ENCODE data around the gene APOBEC3C. TPM values are rescaled to one million over a fixed set of nuclear protein-coding genes. Genes with fewer than 3 reads are reported as not detected.
A peak's percentile ranks its signal among the peaks of the same experiment; 100 is the strongest.
"Not testable (repeated sequence)": the region's sequence is repeated elsewhere in the genome, so short reads cannot be mapped to it uniquely, and the experiment has no call there.

APOBEC3C gene
- total and polyA plus RNA-seq, 9 donors, result 7.0 to 88.9 (median 52.4) TPM

DNA sequence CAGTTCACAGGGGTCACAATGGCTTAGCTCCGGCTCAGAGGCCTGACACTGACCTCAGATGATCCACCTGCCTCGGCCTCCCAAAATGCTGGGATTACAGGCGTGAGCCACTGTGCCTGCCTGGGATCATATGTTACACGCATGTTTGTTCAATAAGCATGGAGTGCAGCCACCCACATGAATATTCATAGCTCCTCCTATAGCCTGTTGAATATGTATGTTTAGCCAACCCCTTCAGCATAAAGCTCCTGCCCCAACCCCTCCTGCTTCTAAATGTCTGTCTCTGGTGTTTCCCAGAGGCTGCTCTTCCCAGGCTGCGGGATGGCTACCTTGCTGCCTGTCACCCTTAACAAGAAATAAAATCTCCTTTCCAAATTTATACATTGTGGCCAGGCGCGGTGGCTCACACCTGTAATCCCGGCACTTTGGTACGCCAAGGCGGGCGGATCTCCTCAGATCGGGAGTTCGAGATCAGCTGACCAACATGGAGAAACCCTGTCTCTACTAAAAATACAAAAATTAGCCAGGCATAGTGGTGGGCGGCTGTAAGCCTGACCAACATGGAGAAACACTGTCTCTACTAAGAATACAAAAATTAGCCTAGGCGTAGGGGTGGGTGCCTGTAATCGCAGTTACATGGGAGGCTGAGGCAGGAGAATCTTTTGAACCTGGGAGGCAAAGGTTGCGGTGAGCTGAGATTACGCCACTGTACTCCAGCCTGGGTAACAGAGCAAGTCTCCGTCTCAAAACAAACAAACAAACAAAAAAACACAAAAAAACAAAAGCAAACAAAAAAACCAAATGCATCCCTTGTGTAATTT is 25.5 kb downstream of the APOBEC3C start:
- Histone ChIP-seq H3K27ac (peak overlapping the region in 1 of 2 donors; percentile 89), H3K27me3 (no peaks in the 10 kb centered on the region), H3K36me3 (no peaks in the 10 kb centered on the region), H3K9me3 (no peaks in the 10 kb centered on the region), H3K4me3 (peak overlapping the region; percentile 54), H3K4me1 (ENCODE audit: insufficient read depth) (peaks cover 16% of the 10 kb centered on the region)
- TF ChIP-seq EP300 (IDR thresholded peaks at IDR 0.05) (no peak), POLR2A (IDR thresholded peaks at IDR 0.05) (no peak)
- TF ChIP-seq, protein P1, sequence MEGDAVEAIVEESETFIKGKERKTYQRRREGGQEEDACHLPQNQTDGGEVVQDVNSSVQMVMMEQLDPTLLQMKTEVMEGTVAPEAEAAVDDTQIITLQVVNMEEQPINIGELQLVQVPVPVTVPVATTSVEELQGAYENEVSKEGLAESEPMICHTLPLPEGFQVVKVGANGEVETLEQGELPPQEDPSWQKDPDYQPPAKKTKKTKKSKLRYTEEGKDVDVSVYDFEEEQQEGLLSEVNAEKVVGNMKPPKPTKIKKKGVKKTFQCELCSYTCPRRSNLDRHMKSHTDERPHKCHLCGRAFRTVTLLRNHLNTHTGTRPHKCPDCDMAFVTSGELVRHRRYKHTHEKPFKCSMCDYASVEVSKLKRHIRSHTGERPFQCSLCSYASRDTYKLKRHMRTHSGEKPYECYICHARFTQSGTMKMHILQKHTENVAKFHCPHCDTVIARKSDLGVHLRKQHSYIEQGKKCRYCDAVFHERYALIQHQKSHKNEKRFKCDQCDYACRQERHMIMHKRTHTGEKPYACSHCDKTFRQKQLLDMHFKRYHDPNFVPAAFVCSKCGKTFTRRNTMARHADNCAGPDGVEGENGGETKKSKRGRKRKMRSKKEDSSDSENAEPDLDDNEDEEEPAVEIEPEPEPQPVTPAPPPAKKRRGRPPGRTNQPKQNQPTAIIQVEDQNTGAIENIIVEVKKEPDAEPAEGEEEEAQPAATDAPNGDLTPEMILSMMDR (IDR thresholded peaks at IDR 0.05), result no peak
- 90 to 96% (median 92%) methylated on average over 19 of the region's 19 CpGs for WGBS, 3 donors
- intact Hi-C loops (cut with DNase I), result no loop called here
- no peak for DNase-seq

DNA sequence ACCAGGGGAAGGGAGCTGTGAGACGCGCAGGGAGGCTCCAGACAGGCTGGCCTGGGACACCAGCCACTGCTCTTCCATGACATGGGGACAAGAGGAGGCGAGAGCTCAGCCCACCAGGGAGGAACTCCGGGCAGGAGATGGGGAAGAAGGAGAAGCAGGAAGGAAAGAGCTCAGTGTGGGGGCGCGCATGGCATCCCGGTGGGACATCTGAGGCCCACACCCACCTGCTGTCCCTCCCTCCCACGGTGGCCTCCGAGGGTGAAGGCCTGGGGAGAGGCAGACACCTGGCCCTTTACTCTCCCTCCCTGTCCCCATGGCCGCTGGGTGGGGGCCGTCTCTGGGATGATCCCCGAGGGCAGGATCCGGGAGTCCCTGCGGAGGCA is 26.1 kb downstream of the APOBEC3C start:
- H3K36me3 ChIP-seq; H3K9me3 ChIP-seq; DNase-seq; H3K27me3 ChIP-seq; intact Hi-C loops (cut with DNase I): not testable (repeated sequence)
- Histone ChIP-seq H3K4me1 (ENCODE audit: insufficient read depth) (peaks cover 16% of the 10 kb centered on the region), H3K27ac (peak overlapping the region; percentile 89 to 90), H3K4me3 (peak overlapping the region; percentile 54)
- 26 to 50% (median 46%) methylated on average over 9 to 13 of the region's 14 CpGs for WGBS, 3 donors

DNA sequence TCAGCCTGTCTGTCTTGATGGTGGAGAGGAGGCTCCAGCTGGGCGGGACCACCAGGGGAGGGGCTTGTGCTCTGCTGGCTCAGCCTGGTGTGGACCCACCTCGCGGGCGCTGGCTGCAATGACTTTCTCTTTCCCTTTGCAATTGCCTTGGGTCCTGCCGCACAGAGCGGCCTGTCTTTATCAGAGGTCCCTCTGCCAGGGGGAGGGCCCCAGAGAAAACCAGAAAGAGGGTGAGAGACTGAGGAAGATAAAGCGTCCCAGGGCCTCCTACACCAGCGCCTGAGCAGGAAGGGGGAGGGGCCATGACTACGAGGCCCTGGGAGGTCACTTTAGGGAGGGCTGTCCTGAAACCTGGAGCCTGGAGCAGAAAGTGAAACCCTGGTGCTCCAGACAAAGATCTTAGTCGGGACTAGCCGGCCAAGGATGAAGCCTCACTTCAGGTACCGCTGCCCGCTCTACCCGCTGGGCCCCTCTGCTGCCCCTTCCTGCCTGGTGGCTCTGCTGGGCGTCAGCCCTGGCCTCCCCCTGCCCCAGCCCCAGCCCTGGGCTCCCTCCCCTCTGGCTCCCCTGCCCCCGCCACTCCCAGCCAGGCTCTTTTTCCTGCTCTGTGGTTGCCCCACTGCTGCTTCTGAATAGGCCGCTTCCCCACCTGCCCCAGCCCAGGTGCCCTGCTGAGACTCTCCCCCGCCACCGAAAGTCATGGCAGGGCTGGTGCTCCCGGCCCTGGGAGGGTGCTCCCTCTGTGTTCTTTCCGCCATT is 26.7 kb downstream of the APOBEC3C start, which contains the start of gene APOBEC3F:
TSS of gene APOBEC3F (plus strand) at position 327 of the 759 bp plus-strand sequence. CDS start at position 424, 97 bp downstream.
- peak within 1 kb of the TSS; percentile 54 for H3K4me3 ChIP-seq
- H3K27me3 ChIP-seq; intact Hi-C loops (cut with DNase I); H3K36me3 ChIP-seq; H3K9me3 ChIP-seq: not testable (repeated sequence)
- 0 to 2% (median 1%) methylated on average over 15 to 19 of the region's 21 CpGs for WGBS, 3 donors
- peak within 1 kb of the TSS; percentile 89 to 90 for H3K27ac ChIP-seq
- TF ChIP-seq POLR2A (IDR thresholded peaks at IDR 0.05), result peak; percentile 42
- peak; percentile 64 to 75 (median 71) for DNase-seq
- peaks cover 16% of the 10 kb centered on the region for H3K4me1 ChIP-seq (ENCODE audit: insufficient read depth)

DNA sequence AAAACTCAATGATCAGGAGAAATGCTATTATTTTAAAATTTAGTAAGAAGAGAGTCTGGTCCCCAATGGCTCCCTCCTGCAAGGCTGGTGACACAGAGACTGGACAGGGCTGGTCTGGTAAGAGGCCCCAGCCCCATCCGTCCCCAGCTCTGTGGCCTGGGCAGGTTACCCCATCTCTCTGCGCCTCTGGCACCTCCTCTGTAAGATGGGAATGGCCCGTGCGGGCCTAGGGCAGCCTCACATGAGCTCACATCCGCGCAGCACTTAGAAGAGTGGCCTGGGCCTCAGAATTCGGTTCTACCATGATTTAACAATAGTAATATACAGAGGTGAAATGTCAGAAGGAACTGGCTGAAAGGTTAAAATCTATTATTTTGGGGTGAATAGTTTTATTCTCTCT is 27.9 kb downstream of the APOBEC3C start:
- Histone ChIP-seq H3K27ac (peak overlapping the region in 1 of 2 donors; percentile 89), H3K36me3 (no peaks in the 10 kb centered on the region), H3K27me3 (no peaks in the 10 kb centered on the region), H3K9me3 (no peaks in the 10 kb centered on the region), H3K4me3 (no peak overlapping the region), H3K4me1 (ENCODE audit: insufficient read depth) (peaks cover 16% of the 10 kb centered on the region)
- TF ChIP-seq POLR2A (IDR thresholded peaks at IDR 0.05), result no peak
- TF ChIP-seq EP300 (IDR thresholded peaks at IDR 0.05), result no peak
- TF ChIP-seq, protein P1 (IDR thresholded peaks at IDR 0.05), result no peak
- intact Hi-C loops (cut with DNase I), result no loop called here
- no peak for DNase-seq
- 90 to 95% (median 93%) methylated on average over 7 of the region's 7 CpGs for WGBS, 3 donors

DNA sequence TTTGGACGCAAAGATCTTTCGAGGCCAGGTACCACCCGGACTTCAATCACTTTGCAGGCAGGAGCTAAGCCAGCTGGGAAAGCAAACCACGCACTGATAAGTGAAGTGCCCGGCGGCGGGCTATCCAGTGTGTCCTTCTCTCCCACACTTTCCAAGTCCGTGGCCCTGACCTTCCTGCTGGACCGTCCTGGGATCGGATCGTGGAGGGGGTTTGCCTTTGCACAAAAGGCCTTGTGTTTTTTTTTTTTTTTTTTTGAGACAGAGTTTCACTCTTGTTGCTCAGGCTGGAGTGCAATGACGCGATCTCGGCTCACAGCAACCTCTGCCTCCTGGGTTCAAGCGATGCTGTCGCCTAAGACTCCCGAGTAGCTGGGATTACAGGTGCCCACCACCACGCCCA is 29.0 kb downstream of the APOBEC3C start:
- H3K4me1 ChIP-seq (ENCODE audit: insufficient read depth), result peaks cover 16% of the 10 kb centered on the region
- H3K36me3 ChIP-seq; H3K4me3 ChIP-seq; H3K9me3 ChIP-seq; intact Hi-C loops (cut with DNase I); H3K27me3 ChIP-seq: not testable (repeated sequence)
- peak overlapping the region in 1 of 2 donors; percentile 89 for H3K27ac ChIP-seq
- WGBS, 3 donors, result 23 to 45% (median 27%) methylated on average over 17 to 18 of the region's 18 CpGs
- DNase-seq, result peak in 2 of 5 donors; percentile 58 to 63

DNA sequence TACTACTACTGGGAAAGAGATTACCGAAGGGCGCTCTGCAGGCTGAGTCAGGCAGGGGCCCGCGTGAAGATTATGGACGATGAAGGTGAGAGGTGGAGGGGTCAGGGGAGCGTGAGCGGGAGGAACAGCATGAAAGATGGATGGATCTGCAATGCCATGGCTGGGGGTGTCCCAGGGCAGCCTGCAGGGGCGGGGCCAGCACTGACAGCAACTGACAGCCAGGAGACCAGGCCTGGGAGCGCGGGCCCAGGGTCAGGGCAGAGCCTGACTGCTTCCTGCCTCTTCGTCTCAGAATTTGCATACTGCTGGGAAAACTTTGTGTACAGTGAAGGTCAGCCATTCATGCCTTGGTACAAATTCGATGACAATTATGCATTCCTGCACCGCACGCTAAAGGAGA is 31.1 kb downstream of the APOBEC3C start:
- H3K27me3 ChIP-seq; DNase-seq; H3K9me3 ChIP-seq; H3K27ac ChIP-seq; intact Hi-C loops (cut with DNase I); H3K4me3 ChIP-seq; H3K36me3 ChIP-seq: not testable (repeated sequence)
- peaks cover 16% of the 10 kb centered on the region for H3K4me1 ChIP-seq (ENCODE audit: insufficient read depth)
- WGBS, 3 donors, result 76 to 83% (median 77%) methylated on average over 14 of the region's 14 CpGs

DNA sequence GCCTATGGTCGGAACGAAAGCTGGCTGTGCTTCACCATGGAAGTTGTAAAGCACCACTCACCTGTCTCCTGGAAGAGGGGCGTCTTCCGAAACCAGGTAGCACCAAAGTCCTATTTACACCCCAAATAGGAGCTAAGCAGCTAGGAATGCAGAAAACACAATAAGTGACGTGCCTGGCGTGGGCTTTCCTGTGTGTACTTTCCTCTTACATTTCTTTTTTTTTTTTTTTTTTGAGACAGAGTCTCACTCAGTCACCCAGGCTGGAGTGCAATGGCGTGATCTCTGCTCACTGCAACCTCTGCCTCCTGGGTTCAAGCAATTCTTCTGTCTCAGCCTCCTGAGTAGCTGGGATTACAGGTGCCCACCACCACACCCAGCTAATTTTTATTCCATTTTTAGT is 35.4 kb downstream of the APOBEC3C start:
- intact Hi-C loops (cut with DNase I); H3K36me3 ChIP-seq; H3K27ac ChIP-seq; H3K27me3 ChIP-seq; H3K4me1 ChIP-seq (ENCODE audit: insufficient read depth); H3K4me3 ChIP-seq; H3K9me3 ChIP-seq; DNase-seq: not testable (repeated sequence)
- 76 to 89% (median 83%) methylated on average over 7 of the region's 7 CpGs for whole genome bisulfite sequencing, 3 donors

DNA sequence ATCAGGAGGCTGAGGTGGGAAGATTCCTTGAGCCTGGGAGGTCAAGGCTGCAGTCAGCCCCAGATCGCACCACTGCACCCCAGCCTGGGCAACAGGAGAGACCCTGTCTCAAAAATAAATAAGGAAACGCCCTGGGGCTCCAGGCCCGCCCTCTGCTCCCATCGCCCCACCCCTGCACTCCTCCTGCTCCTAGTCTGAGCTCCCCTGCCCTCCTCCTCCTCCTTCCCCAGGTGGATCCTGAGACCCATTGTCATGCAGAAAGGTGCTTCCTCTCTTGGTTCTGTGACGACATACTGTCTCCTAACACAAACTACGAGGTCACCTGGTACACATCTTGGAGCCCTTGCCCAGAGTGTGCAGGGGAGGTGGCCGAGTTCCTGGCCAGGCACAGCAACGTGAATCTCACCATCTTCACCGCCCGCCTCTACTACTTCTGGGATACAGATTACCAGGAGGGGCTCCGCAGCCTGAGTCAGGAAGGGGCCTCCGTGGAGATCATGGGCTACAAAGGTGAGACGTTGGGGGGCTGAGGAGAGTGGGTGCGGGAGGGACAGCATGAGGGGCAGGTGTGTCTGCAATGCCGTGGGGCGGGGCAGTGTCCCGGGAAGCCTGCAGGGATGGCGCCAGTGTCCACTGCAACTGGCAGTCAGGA is 37.9 kb downstream of the APOBEC3C start:
- H3K4me3 ChIP-seq; H3K27ac ChIP-seq; H3K4me1 ChIP-seq (ENCODE audit: insufficient read depth); H3K27me3 ChIP-seq; intact Hi-C loops (cut with DNase I); H3K9me3 ChIP-seq; DNase-seq; H3K36me3 ChIP-seq: not testable (repeated sequence)
- WGBS, 3 donors, result 69 to 72% (median 70%) methylated on average over 16 to 17 of the region's 18 CpGs

Data from ovary (tissue), 9 donors.